Measurements from ENCODE around the gene SMAD3. TPM values are rescaled to one million over a fixed set of nuclear protein-coding genes. Genes with fewer than 3 reads are reported as not detected.

The SMAD3 gene
- total RNA-seq, 3 donors from 2014 or later = 22.5 to 44.6 (median 33.4) TPM

DNA sequence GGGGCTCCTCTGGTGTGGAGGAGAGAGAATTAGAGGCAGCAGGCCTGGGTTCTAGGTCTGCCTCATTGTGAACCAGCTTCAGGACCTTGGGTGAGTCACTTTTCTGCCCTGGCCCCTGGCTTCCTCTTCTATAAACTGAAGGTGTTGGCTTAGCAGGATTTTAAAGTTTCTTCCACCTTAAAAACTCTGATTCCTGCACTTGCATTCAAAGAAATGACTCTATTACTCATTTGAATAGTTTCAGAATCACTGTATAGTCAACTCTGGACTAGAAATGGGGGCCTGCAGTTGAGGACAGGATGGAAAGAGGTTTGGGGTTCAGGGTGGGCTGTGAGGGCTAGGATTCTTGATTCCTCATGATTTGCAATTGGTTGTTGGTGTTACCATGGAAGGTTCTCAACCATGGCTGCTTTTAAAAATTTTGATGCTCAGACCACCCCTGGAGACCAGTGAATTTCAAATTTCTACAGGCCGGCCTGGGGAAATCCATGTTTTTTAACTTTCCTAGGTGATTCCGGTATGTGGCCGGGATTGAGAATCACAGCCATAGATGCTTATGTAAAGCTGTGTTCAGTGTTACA lies 19.9 kb downstream of the SMAD3 start:
- Histone ChIP-seq H3K4me1 (peaks cover 9 to 17% of the 10 kb centered on the region in 2 donors), H3K27ac (peak overlapping the region; percentile 0 to 4), H3K27me3 (no peaks in the 10 kb centered on the region), H3K9me3 (no peaks in the 10 kb centered on the region), H3K4me3 (no peak overlapping the region), H3K36me3 (no peaks in the 10 kb centered on the region)
- no peak for DNase-seq (ENCODE audit: low spot score in 2 of 2)
- intact Hi-C loops (cut with DNase I; ENCODE audit: low total_unique reads) = no loop called here
- no peak for TF ChIP-seq POLR2AphosphoS5 (IDR thresholded peaks at IDR 0.05)
- TF ChIP-seq, protein P1, sequence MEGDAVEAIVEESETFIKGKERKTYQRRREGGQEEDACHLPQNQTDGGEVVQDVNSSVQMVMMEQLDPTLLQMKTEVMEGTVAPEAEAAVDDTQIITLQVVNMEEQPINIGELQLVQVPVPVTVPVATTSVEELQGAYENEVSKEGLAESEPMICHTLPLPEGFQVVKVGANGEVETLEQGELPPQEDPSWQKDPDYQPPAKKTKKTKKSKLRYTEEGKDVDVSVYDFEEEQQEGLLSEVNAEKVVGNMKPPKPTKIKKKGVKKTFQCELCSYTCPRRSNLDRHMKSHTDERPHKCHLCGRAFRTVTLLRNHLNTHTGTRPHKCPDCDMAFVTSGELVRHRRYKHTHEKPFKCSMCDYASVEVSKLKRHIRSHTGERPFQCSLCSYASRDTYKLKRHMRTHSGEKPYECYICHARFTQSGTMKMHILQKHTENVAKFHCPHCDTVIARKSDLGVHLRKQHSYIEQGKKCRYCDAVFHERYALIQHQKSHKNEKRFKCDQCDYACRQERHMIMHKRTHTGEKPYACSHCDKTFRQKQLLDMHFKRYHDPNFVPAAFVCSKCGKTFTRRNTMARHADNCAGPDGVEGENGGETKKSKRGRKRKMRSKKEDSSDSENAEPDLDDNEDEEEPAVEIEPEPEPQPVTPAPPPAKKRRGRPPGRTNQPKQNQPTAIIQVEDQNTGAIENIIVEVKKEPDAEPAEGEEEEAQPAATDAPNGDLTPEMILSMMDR (IDR thresholded peaks at IDR 0.05) = no peak

DNA sequence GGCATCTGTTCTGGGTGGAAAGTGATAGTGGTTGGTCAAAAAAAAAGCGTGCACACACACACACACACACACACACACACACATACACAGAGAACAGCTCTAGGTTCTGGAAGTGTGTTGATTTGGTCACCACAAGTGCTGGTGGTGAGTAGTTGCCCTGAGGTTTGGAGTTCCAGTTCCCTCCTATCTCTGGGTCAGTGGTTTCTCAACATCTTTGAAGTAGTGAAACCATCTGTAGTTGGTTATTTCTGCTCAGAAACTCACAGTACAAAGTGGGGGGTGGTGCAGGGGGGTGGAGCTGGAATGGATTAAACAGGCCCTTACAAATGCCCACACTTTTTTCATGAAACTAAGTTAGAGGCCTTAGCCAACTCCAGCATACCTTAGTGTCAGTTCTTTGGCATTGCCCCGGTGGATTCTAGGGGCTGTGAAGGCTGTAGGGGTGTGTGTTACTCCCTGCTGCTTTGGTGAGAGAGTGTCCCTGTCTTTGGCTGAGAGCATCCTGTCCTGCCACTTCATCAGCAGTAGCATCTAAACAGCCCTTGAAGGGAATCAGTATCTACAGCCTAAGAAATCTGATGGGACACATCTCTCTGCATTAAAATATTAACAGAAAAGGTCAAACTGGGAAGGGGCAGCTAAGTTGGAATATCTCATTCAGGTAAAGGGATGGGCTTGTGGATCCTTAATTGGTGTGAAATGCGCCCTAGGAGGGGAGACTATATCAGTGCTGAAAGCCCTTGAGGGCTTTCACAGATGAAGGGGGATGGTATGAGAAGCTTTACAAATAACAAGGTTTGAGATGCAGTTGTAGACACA lies 20.6 kb downstream of the SMAD3 start:
- no peaks in the 10 kb centered on the region for H3K27me3 ChIP-seq
- H3K4me1 ChIP-seq = peaks cover 7 to 16% of the 10 kb centered on the region in 2 donors
- no peaks in the 10 kb centered on the region for H3K36me3 ChIP-seq
- no peaks in the 10 kb centered on the region for H3K9me3 ChIP-seq
- intact Hi-C loops (cut with DNase I; ENCODE audit: low total_unique reads) = no loop called here
- TF ChIP-seq, protein P1 (IDR thresholded peaks at IDR 0.05) = no peak
- TF ChIP-seq POLR2A (IDR thresholded peaks at IDR 0.05) = no peak
- no peak for TF ChIP-seq POLR2AphosphoS5 (IDR thresholded peaks at IDR 0.05)
- peak overlapping the region; percentile 0 to 54 for H3K27ac ChIP-seq
- DNase-seq (ENCODE audit: low spot score in 2 of 2) = no peak
- no peak overlapping the region for H3K4me3 ChIP-seq

DNA sequence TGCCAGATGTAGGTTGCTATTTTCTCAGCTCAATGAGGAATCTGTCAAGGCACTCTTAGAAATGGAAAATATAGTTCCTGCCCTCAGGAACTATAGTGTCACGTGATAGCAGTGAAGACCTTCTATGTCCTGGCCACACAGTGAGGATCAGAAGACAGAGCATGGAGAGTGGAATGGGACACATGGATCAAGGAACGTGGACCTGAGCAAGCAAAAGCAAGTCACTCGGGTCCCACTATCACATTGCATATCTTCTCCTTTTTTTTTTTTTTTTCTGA lies 21.2 kb downstream of the SMAD3 start:
- peak overlapping the region in 1 of 2 donors; percentile 54 for H3K27ac ChIP-seq
- no peaks in the 10 kb centered on the region for H3K27me3 ChIP-seq
- H3K36me3 ChIP-seq = no peaks in the 10 kb centered on the region
- peaks cover 7 to 10% of the 10 kb centered on the region in 2 donors for H3K4me1 ChIP-seq
- H3K9me3 ChIP-seq = no peaks in the 10 kb centered on the region
- no peak for DNase-seq (ENCODE audit: low spot score in 2 of 2)
- intact Hi-C loops (cut with DNase I; ENCODE audit: low total_unique reads) = no loop called here
- no peak for TF ChIP-seq POLR2A (IDR thresholded peaks at IDR 0.05)
- TF ChIP-seq POLR2AphosphoS5 (IDR thresholded peaks at IDR 0.05) = no peak
- TF ChIP-seq, protein P1 (IDR thresholded peaks at IDR 0.05) = no peak
- H3K4me3 ChIP-seq = no peak overlapping the region

DNA sequence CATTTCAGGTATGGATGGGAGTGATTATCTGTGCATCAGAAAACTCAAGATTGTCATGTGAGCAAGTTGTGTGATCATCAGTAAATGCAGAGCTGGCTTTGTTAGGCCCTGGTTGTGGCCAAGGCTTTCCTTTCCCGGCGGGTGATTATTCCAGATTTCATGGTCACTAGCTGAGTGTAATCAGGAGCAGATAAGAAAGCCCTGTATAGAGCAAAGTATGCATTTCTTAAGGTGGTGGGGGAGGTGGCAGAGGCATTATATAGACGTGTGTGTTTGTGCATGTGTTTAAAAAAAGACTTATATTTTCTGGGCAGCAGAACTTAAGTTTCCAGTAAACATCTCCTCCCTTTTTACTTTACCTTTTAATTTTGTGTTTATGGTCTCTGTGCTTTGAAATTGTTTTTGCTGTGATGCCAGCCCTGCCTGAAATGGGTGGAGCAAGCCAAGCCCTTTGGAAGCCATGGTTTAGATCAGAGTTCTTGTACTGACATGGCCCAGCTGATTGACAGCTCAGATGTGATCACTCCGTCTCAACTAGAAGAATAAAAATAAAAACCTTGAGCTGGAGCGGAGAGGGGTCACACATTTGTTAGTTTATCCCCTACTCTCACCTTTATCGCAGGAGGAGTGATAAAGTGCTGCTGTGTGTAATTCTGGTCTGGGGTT lies 22.2 kb downstream of the SMAD3 start:
- Histone ChIP-seq H3K27ac (no peak overlapping the region), H3K36me3 (no peaks in the 10 kb centered on the region), H3K9me3 (no peaks in the 10 kb centered on the region), H3K4me1 (peaks cover 7 to 14% of the 10 kb centered on the region in 2 donors), H3K27me3 (no peaks in the 10 kb centered on the region), H3K4me3 (no peak overlapping the region)
- intact Hi-C loops (cut with DNase I; ENCODE audit: low total_unique reads) = loop anchor here (1.0 kb wide), 1 partner anchor 18 kb away; no protein-coding TSS in a partner anchor
- TF ChIP-seq POLR2A (IDR thresholded peaks at IDR 0.05) (no peak), POLR2AphosphoS5 (IDR thresholded peaks at IDR 0.05) (no peak)
- TF ChIP-seq, protein P1 (IDR thresholded peaks at IDR 0.05) = no peak
- no peak for DNase-seq (ENCODE audit: low spot score in 2 of 2)
